Right cardiac atrium (tissue), 5 donors: ENCODE measurements around the gene INPP4B. TPM values are rescaled to one million over a fixed set of nuclear protein-coding genes. Genes with fewer than 3 reads are reported as not detected.
A peak's percentile ranks its signal among the peaks of the same experiment; 100 is the strongest.

ENCODE experiments used
- ATAC-seq, 2 donors: fragments of 200-7000 bp; cut with Tn5 transposase; one replicate each; pipeline versions ENCODE4 v1.8.0 to v1.9.1; 2020; ENCODE audit warnings: moderate library complexity in 2 of 2, mild to moderate bottlenecking in 1 of 2
- DNase-seq, 3 donors: peaks; one replicate each; pipeline ENCODE4 v3.0.0-alpha.2; 2020
- H3K27ac ChIP-seq: one replicate; pipeline ENCODE4 v1.5.1; 2013; ENCODE audit warnings: mild to moderate bottlenecking, low read length, control low read depth, moderate library complexity
- H3K27me3 ChIP-seq: one replicate; pipeline ENCODE4 v1.6.1; 2013; ENCODE audit not compliant: control insufficient read depth, insufficient read depth
- H3K4me1 ChIP-seq: one replicate; pipeline ENCODE4 v1.6.1; 2013; ENCODE audit warnings: low read length; ENCODE audit not compliant: control insufficient read depth, insufficient read depth
- H3K4me3 ChIP-seq: one replicate; pipeline ENCODE4 v1.5.1; 2013; ENCODE audit warnings: low read length, control low read depth
- H3K9me3 ChIP-seq: one replicate; pipeline ENCODE4 v1.6.1; 2013; ENCODE audit warnings: low read length; ENCODE audit not compliant: control insufficient read depth
- WGBS: extraction: QIAGEN DNeasy Blood & Tissue Kit; methylation state at CpG from one replicate; pipeline ENCODE4 v1.1.7; 2013; 5-methylcytosine and 5-hydroxymethylcytosine counted together
- intact Hi-C, 4 donors: fragments of 100-400 bp; cut with DNase I; formaldehyde crosslinking; loops; one replicate each; pipeline versions ENCODE4 v1.11.0 to v1.14.0; 2022 to 2023
- polyA plus RNA-seq: library from polyadenylated mRNA; stranded (reverse); fragments of 200-250 nt; gene quantifications from one replicate; pipeline ENCODE4 v1.2.3, GENCODE V29; 2013
- total RNA-seq, 4 donors: library from RNA; stranded (reverse); fragmentation: NEBNext Ultra II Directional; extraction: Animal tissue kit (Norgen Biotek cat#: 25700); gene quantifications; one replicate each; pipeline ENCODE4 v1.2.1, GENCODE V29; 2021
- donor health status: healthy with polysubstance abuse.
- donor health status: DM: no; HTN: yes; CAD: no.
- donor health status: DM: no; HTN: no; CAD: no.
- donor health status: DM: no; HTN: yes; CAD: no; lungs with severe emphysema.
- donor health status: DM: yes; HTN: yes; CAD: no.

The INPP4B gene
- total and polyA plus RNA-seq, 5 donors: 2.9 to 13.2 (median 7.0) TPM

- 78% methylated on average over 1 of the region's 1 CpG for WGBS
- Histone ChIP-seq H3K27ac (no peak overlapping the region), H3K4me3 (no peak overlapping the region), H3K27me3 (no peaks in the 10 kb centered on the region), H3K4me1 (no peaks in the 10 kb centered on the region), H3K9me3 (no peaks in the 10 kb centered on the region)
- intact Hi-C loops: no loop called here
- DNase-seq: no peak
- no peak for ATAC-seq
Measured at GRCh38 chr4:142098900-142099545, 747.1 kb downstream of the INPP4B start.

- H3K27ac ChIP-seq: no peak overlapping the region
- DNase-seq (no peak), ATAC-seq (no peak)
- no peaks in the 10 kb centered on the region for H3K9me3 ChIP-seq
- H3K4me3 ChIP-seq: no peak overlapping the region
- H3K4me1 ChIP-seq: no peaks in the 10 kb centered on the region
- intact Hi-C loops: no loop called here
- no peaks in the 10 kb centered on the region for H3K27me3 ChIP-seq
- 85% methylated on average over 3 of the region's 3 CpGs for WGBS
Measured at GRCh38 chr4:142098380-142098779, 747.7 kb downstream of the INPP4B start.

GRCh38 chr4:142097015-142097414 is 749.1 kb downstream of the INPP4B start:
- 96% methylated on average over 3 of the region's 3 CpGs for WGBS
- Histone ChIP-seq H3K4me1 (no peaks in the 10 kb centered on the region), H3K27ac (no peak overlapping the region), H3K9me3 (no peaks in the 10 kb centered on the region), H3K4me3 (no peak overlapping the region), H3K27me3 (no peaks in the 10 kb centered on the region)
- ATAC-seq (no peak), DNase-seq (no peak)
- intact Hi-C loops: no loop called here

GRCh38 chr4:142095886-142096605 is 750.1 kb downstream of the INPP4B start:
- Histone ChIP-seq H3K4me3 (no peak overlapping the region), H3K27me3 (no peaks in the 10 kb centered on the region), H3K4me1 (no peaks in the 10 kb centered on the region), H3K27ac (no peak overlapping the region), H3K9me3 (no peaks in the 10 kb centered on the region)
- 75% methylated on average over 3 of the region's 3 CpGs for WGBS
- intact Hi-C loops: no loop called here
- ATAC-seq: no peak
- DNase-seq: no peak

GRCh38 chr4:142092941-142093340 is 753.2 kb downstream of the INPP4B start:
- no peaks in the 10 kb centered on the region for H3K27me3 ChIP-seq
- H3K4me1 ChIP-seq: no peaks in the 10 kb centered on the region
- no peak for ATAC-seq
- intact Hi-C loops: no loop called here
- 85% methylated on average over 1 of the region's 1 CpG for WGBS
- no peak overlapping the region for H3K4me3 ChIP-seq
- no peak overlapping the region for H3K27ac ChIP-seq
- H3K9me3 ChIP-seq: no peaks in the 10 kb centered on the region
- no peak for DNase-seq

GRCh38 chr4:142091691-142092182 is 754.4 kb downstream of the INPP4B start:
- 20% methylated on average over 4 of the region's 4 CpGs for WGBS
- peak in 1 of 3 donors; percentile 52 for DNase-seq
- intact Hi-C loops: no loop called here

GRCh38 chr4:142091085-142091513 is 755.0 kb downstream of the INPP4B start:
- Histone ChIP-seq H3K27me3 (no peaks in the 10 kb centered on the region), H3K27ac (peak overlapping the region; percentile 83), H3K4me1 (no peaks in the 10 kb centered on the region), H3K9me3 (no peaks in the 10 kb centered on the region), H3K4me3 (no peak overlapping the region)
- DNase-seq (peak in 1 of 3 donors; percentile 13), ATAC-seq (peak; percentile 80 to 82)
- intact Hi-C loops: no loop called here
- 39% methylated on average over 4 of the region's 4 CpGs for WGBS

More at GRCh38 chr4:142091691-142092182, 754.4 kb downstream of the INPP4B start:
- peak; percentile 87 to 95 for ATAC-seq
- Histone ChIP-seq H3K4me3 (no peak overlapping the region), H3K4me1 (no peaks in the 10 kb centered on the region), H3K27me3 (no peaks in the 10 kb centered on the region), H3K27ac (peak overlapping the region; percentile 83), H3K9me3 (no peaks in the 10 kb centered on the region)

GRCh38 chr4:142088906-142089305 is 757.2 kb downstream of the INPP4B start:
- H3K27ac ChIP-seq: no peak overlapping the region
- no peak for ATAC-seq
- DNase-seq: no peak

GRCh38 chr4:142085513-142086292 is 760.4 kb downstream of the INPP4B start:
- H3K4me3 ChIP-seq: no peak overlapping the region
- ATAC-seq: no peak
- no peak overlapping the region for H3K27ac ChIP-seq
- H3K9me3 ChIP-seq: no peaks in the 10 kb centered on the region
- H3K27me3 ChIP-seq: no peaks in the 10 kb centered on the region
- H3K4me1 ChIP-seq: no peaks in the 10 kb centered on the region
- 89% methylated on average over 4 of the region's 4 CpGs for WGBS
- no peak for DNase-seq
- intact Hi-C loops: no loop called here

More at GRCh38 chr4:142088906-142089305, 757.2 kb downstream of the INPP4B start:
- Histone ChIP-seq H3K9me3 (no peaks in the 10 kb centered on the region), H3K27me3 (no peaks in the 10 kb centered on the region), H3K4me1 (no peaks in the 10 kb centered on the region), H3K4me3 (no peak overlapping the region)
- intact Hi-C loops: no loop called here
- 61% methylated on average over 4 of the region's 4 CpGs for WGBS

GRCh38 chr4:142083264-142083663 is 762.8 kb downstream of the INPP4B start:
- Histone ChIP-seq H3K4me1 (no peaks in the 10 kb centered on the region), H3K4me3 (no peak overlapping the region), H3K9me3 (no peaks in the 10 kb centered on the region), H3K27me3 (no peaks in the 10 kb centered on the region), H3K27ac (no peak overlapping the region)
- intact Hi-C loops: no loop called here
- DNase-seq (no peak), ATAC-seq (no peak)
- 80% methylated on average over 2 of the region's 2 CpGs for WGBS

GRCh38 chr4:142081025-142081424 is 765.1 kb downstream of the INPP4B start:
- intact Hi-C loops: no loop called here
- ATAC-seq (peak in 1 of 2 donors; percentile 42), DNase-seq (no peak)
- Histone ChIP-seq H3K27me3 (no peaks in the 10 kb centered on the region), H3K27ac (no peak overlapping the region), H3K4me3 (peak overlapping the region; percentile 25), H3K4me1 (no peaks in the 10 kb centered on the region), H3K9me3 (no peaks in the 10 kb centered on the region)
- WGBS: 38% methylated on average over 4 of the region's 4 CpGs
